Astrocyte of the cerebellum (primary cell): ENCODE results near the gene GAP43.

Source experiments
- DNase-seq: peaks from one replicate; pipeline ENCODE4 v3.0.0-alpha.2; 2011; ENCODE audit warnings: low read depth
- H3K4me3 ChIP-seq: 2 replicates; pipeline ENCODE4 v1.5.1; 2011; ENCODE audit warnings: mild to moderate bottlenecking, low read depth, low read length, moderate library complexity
- CTCF ChIP-seq: IDR thresholded peaks from 2 replicates; pipeline ENCODE4 v1.5.1; 2012; ENCODE audit warnings: low read length, low read depth, moderate library complexity, mild to moderate bottlenecking; ENCODE audit errors: missing control alignments
- in situ Hi-C: cut with HindIII; loops from 2 replicates; pipeline ENCODE4 v1.10.0; 2017; ENCODE audit warnings: low sequenced_read_pairs

The GAP43 gene

GRCh38 chr3:115666920-115667737, 43.8 kb downstream of the GAP43 start:
- in situ Hi-C loops = loop anchor here (25.0 kb wide), 1 partner anchor 455 kb away; no protein-coding TSS in a partner anchor
- TF ChIP-seq CTCF = no peak
- DNase-seq = no peak
- no peak overlapping the region for H3K4me3 ChIP-seq

- no peak for TF ChIP-seq CTCF
- in situ Hi-C loops = loop anchor here (25.0 kb wide), 1 partner anchor 455 kb away; no protein-coding TSS in a partner anchor
- DNase-seq = no peak
- H3K4me3 ChIP-seq = no peak overlapping the region
Measured at GRCh38 chr3:115667738-115668065, 44.4 kb downstream of the GAP43 start.

GRCh38 chr3:115670911-115671310, 47.6 kb downstream of the GAP43 start:
- no peak for TF ChIP-seq CTCF
- in situ Hi-C loops = loop anchor here (25.0 kb wide), 1 partner anchor 459 kb away; no protein-coding TSS in a partner anchor
- DNase-seq = no peak
- no peak overlapping the region for H3K4me3 ChIP-seq

GRCh38 chr3:115671761-115672455, 48.6 kb downstream of the GAP43 start:
- DNase-seq = no peak
- H3K4me3 ChIP-seq = no peak overlapping the region
- in situ Hi-C loops = loop anchor here (25.0 kb wide), 1 partner anchor 460 kb away; no protein-coding TSS in a partner anchor
- no peak for TF ChIP-seq CTCF

- no peak for TF ChIP-seq CTCF
- in situ Hi-C loops = loop anchor here (25.0 kb wide), 1 partner anchor 462 kb away; no protein-coding TSS in a partner anchor
- DNase-seq = no peak
- H3K4me3 ChIP-seq = no peak overlapping the region
Measured at GRCh38 chr3:115673881-115674280, 50.6 kb downstream of the GAP43 start.

- TF ChIP-seq CTCF = no peak
- in situ Hi-C loops = no loop called here
- DNase-seq = no peak
- no peak overlapping the region for H3K4me3 ChIP-seq
Measured at GRCh38 chr3:115676336-115676735, 53.0 kb downstream of the GAP43 start.
